ENCODE measurements around the gene ALDH6A1. TPM values are rescaled to one million over a fixed set of nuclear protein-coding genes. Genes with fewer than 3 reads are reported as not detected.
A peak's percentile ranks its signal among the peaks of the same experiment; 100 is the strongest.

Gene ALDH6A1
- total and polyA plus RNA-seq, 2 donors (not counting 1 experiment from before 2014, with no cell fraction given), result 2.8 to 16.7 TPM

- H3K4me1 Mint-ChIP-seq, result peaks cover 15% of the 10 kb centered on the region
- no peaks in the 10 kb centered on the region for H3K27me3 ChIP-seq (replicated peaks in 1 of 4; ENCODE audit: control extremely low read depth in 1 of 4, control insufficient read depth in 3 of 4, insufficient read depth in 4 of 4, low read length in 3 of 4)
- H3K79me2 ChIP-seq (ENCODE audit: control insufficient read depth, insufficient read depth, low read length), result no peaks in the 10 kb centered on the region
- H3K4me1 ChIP-seq (ENCODE audit: control insufficient read depth in 2 of 2, insufficient read depth in 2 of 2, low read length in 2 of 2), result peaks cover 5 to 12% of the 10 kb centered on the region in 2 donors
- DNase-seq (no peak), ATAC-seq (ENCODE audit: low read depth) (no peak)
- H3K9ac ChIP-seq (ENCODE audit: low read length), result peak overlapping the region; percentile 77
- 0% methylated on average over 2 of the region's 8 CpGs for WGBS (ENCODE audit: insufficient coverage)
- no peaks in the 10 kb centered on the region for H3K27me3 Mint-ChIP-seq
- CTCF ChIA-PET, result interaction anchor here (0.7 kb wide), 1 partner anchor 67 kb away, joined by 3 read pairs; no protein-coding TSS in a partner anchor
- peak overlapping the region; percentile 78 for H3K4me2 ChIP-seq (replicated peaks; ENCODE audit: low read depth, low read length, poor library complexity, severe bottlenecking)
- POLR2A ChIA-PET, result interaction anchor here (0.7 to 1.4 kb wide), 2 partner anchors 68 to 555 kb away, joined by 4 read pairs; partner anchors contain the start of genes COQ6 and FAM161B
- H2AFZ ChIP-seq (ENCODE audit: insufficient read depth, low read depth, low read length, poor library complexity, severe bottlenecking), result peak overlapping the region; percentile 91
- TF ChIP-seq EZH2 (IDR thresholded peaks at IDR 0.05; ENCODE audit: borderline replicate concordance, insufficient read depth, low read depth, low read length, poor library complexity, severe bottlenecking), result no peak
- TF ChIP-seq, protein P1, sequence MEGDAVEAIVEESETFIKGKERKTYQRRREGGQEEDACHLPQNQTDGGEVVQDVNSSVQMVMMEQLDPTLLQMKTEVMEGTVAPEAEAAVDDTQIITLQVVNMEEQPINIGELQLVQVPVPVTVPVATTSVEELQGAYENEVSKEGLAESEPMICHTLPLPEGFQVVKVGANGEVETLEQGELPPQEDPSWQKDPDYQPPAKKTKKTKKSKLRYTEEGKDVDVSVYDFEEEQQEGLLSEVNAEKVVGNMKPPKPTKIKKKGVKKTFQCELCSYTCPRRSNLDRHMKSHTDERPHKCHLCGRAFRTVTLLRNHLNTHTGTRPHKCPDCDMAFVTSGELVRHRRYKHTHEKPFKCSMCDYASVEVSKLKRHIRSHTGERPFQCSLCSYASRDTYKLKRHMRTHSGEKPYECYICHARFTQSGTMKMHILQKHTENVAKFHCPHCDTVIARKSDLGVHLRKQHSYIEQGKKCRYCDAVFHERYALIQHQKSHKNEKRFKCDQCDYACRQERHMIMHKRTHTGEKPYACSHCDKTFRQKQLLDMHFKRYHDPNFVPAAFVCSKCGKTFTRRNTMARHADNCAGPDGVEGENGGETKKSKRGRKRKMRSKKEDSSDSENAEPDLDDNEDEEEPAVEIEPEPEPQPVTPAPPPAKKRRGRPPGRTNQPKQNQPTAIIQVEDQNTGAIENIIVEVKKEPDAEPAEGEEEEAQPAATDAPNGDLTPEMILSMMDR (IDR thresholded peaks at IDR 0.05), result no peak
- peak overlapping the region; percentile 93 for H3K27ac Mint-ChIP-seq
- H3K4me3 Mint-ChIP-seq, result peak overlapping the region; percentile 97
- peaks cover 0 to 3% of the 10 kb centered on the region in 2 experiments for H3K36me3 ChIP-seq (replicated peaks in 1 of 2; ENCODE audit: control extremely low read depth in 1 of 2, control insufficient read depth in 1 of 2, extremely low read depth in 1 of 2, insufficient read depth in 2 of 2, low read length in 1 of 2)
- no peaks in the 10 kb centered on the region for H3K9me3 ChIP-seq (ENCODE audit: control extremely low read depth in 1 of 3, control insufficient read depth in 2 of 3, insufficient read depth in 1 of 3, low read length in 2 of 3)
- H3K9me3 Mint-ChIP-seq (ENCODE audit: insufficient read depth), result no peaks in the 10 kb centered on the region
- peak overlapping the region; percentile 39 to 95 (median 81) for H3K4me3 ChIP-seq (ENCODE audit: control extremely low read depth in 1 of 5, extremely low read depth in 1 of 5, insufficient read depth in 1 of 5, low read depth in 2 of 5, low read length in 4 of 5)
- no peaks in the 10 kb centered on the region for H4K20me1 ChIP-seq (ENCODE audit: control insufficient read depth, insufficient read depth, low read length, poor library complexity, severe bottlenecking)
- H3K27ac ChIP-seq (ENCODE audit: low read length in 2 of 2), result peak overlapping the region in 1 of 2 donors; percentile 84
- intact Hi-C loops (cut with micrococcal nuclease), result loop anchor here (2.0 to 10.0 kb wide), 3 partner anchors 133 to 1967 kb away; partner anchors contain the start of genes AREL1, FCF1, IFT43 and TGFB3
Measured at GRCh38 chr14:74018174-74018585, 66.1 kb downstream of the ALDH6A1 start.

- DNase-seq (no peak), ATAC-seq (ENCODE audit: low read depth) (no peak)
- ChIA-PET CTCF (interaction anchor here (0.6 kb wide), 1 partner anchor 64 kb away, joined by 3 read pairs; no protein-coding TSS in a partner anchor), POLR2A (interaction anchor here (0.7 kb wide), 1 partner anchor 112 kb away, joined by 3 read pairs; no protein-coding TSS in a partner anchor)
- Histone ChIP-seq H3K36me3 (replicated peaks in 1 of 2; ENCODE audit: control extremely low read depth in 1 of 2, control insufficient read depth in 1 of 2, extremely low read depth in 1 of 2, insufficient read depth in 2 of 2, low read length in 1 of 2) (peaks cover 0 to 4% of the 10 kb centered on the region in 2 experiments), H3K4me3 (ENCODE audit: control extremely low read depth in 1 of 5, extremely low read depth in 1 of 5, insufficient read depth in 1 of 5, low read depth in 2 of 5, low read length in 4 of 5) (no peak overlapping the region), H3K27me3 (replicated peaks in 1 of 4; ENCODE audit: control extremely low read depth in 1 of 4, control insufficient read depth in 3 of 4, insufficient read depth in 4 of 4, low read length in 3 of 4) (no peaks in the 10 kb centered on the region), H4K20me1 (ENCODE audit: control insufficient read depth, insufficient read depth, low read length, poor library complexity, severe bottlenecking) (no peaks in the 10 kb centered on the region), H3K27ac (ENCODE audit: low read length in 2 of 2) (no peak overlapping the region), H3K4me2 (replicated peaks; ENCODE audit: low read depth, low read length, poor library complexity, severe bottlenecking) (no peak overlapping the region), H2AFZ (ENCODE audit: insufficient read depth, low read depth, low read length, poor library complexity, severe bottlenecking) (no peak overlapping the region), H3K9ac (ENCODE audit: low read length) (no peak overlapping the region), H3K4me1 (ENCODE audit: control insufficient read depth in 2 of 2, insufficient read depth in 2 of 2, low read length in 2 of 2) (peaks cover 5 to 12% of the 10 kb centered on the region in 2 donors), H3K79me2 (ENCODE audit: control insufficient read depth, insufficient read depth, low read length) (no peaks in the 10 kb centered on the region), H3K9me3 (ENCODE audit: control extremely low read depth in 1 of 3, control insufficient read depth in 2 of 3, insufficient read depth in 1 of 3, low read length in 2 of 3) (no peaks in the 10 kb centered on the region)
- no peaks in the 10 kb centered on the region for H3K27me3 Mint-ChIP-seq
- H3K27ac Mint-ChIP-seq, result no peak overlapping the region
- peaks cover 15% of the 10 kb centered on the region for H3K4me1 Mint-ChIP-seq
- H3K9me3 Mint-ChIP-seq (ENCODE audit: insufficient read depth), result no peaks in the 10 kb centered on the region
- no peak for TF ChIP-seq EZH2 (IDR thresholded peaks at IDR 0.05; ENCODE audit: borderline replicate concordance, insufficient read depth, low read depth, low read length, poor library complexity, severe bottlenecking)
- TF ChIP-seq, protein P1 (IDR thresholded peaks at IDR 0.05), result no peak
- H3K4me3 Mint-ChIP-seq, result no peak overlapping the region
- intact Hi-C loops (cut with micrococcal nuclease), result loop anchor here (10.0 kb wide), 1 partner anchor 1969 kb away; the partner anchor contains the start of genes IFT43 and TGFB3
Measured at GRCh38 chr14:74015963-74016362, 68.3 kb downstream of the ALDH6A1 start.

All from B cell (primary cell).